GM13976 (cell line): ENCODE results near the gene CDC23.

Experiments used
- DNase-seq: peaks from one replicate; pipeline ENCODE4 v3.0.0; 2012; ENCODE audit warnings: low spot score
- in situ Hi-C: fragments of 300-500 bp; cut with MboI; formaldehyde crosslinking; loops from one replicate; pipeline ENCODE4 v1.12.0; 2022; ENCODE audit warnings: low sequenced_read_pairs, mixed read lengths, inconsistent platforms; ENCODE audit not compliant: unreplicated experiment
- TF ChIP-seq, protein P1 (sequence below): IDR thresholded peaks from 2 replicates; pipeline ENCODE4 v1.5.1; 2012; ENCODE audit warnings: borderline replicate concordance, mild to moderate bottlenecking; ENCODE audit not compliant: insufficient read depth; ENCODE audit errors: extremely low read depth, missing control alignments, control extremely low read depth

CDC23 gene

DNA sequence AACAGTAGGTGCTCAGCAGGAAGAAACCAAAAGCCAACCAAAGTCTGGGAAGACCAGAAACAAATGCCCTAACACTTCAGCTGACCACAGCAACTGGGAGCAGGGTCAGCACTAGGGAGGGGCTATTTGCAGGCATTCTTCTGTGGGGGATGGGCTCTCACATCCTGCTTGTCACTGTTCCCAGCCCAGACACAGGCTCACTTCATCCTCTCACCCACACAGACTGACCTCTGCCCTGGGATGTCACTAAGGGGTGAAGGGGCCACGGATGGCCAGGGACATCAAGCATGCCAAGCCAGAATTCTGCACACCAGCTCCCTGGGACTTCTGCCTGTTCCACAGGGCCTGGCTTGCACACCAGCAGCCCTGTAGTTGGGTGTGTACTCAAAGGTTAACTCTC, 32.6 kb upstream of the CDC23 start:
- no peak for DNase-seq
- in situ Hi-C loops = no loop called here
- TF ChIP-seq, protein P1, sequence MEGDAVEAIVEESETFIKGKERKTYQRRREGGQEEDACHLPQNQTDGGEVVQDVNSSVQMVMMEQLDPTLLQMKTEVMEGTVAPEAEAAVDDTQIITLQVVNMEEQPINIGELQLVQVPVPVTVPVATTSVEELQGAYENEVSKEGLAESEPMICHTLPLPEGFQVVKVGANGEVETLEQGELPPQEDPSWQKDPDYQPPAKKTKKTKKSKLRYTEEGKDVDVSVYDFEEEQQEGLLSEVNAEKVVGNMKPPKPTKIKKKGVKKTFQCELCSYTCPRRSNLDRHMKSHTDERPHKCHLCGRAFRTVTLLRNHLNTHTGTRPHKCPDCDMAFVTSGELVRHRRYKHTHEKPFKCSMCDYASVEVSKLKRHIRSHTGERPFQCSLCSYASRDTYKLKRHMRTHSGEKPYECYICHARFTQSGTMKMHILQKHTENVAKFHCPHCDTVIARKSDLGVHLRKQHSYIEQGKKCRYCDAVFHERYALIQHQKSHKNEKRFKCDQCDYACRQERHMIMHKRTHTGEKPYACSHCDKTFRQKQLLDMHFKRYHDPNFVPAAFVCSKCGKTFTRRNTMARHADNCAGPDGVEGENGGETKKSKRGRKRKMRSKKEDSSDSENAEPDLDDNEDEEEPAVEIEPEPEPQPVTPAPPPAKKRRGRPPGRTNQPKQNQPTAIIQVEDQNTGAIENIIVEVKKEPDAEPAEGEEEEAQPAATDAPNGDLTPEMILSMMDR = no peak

DNA sequence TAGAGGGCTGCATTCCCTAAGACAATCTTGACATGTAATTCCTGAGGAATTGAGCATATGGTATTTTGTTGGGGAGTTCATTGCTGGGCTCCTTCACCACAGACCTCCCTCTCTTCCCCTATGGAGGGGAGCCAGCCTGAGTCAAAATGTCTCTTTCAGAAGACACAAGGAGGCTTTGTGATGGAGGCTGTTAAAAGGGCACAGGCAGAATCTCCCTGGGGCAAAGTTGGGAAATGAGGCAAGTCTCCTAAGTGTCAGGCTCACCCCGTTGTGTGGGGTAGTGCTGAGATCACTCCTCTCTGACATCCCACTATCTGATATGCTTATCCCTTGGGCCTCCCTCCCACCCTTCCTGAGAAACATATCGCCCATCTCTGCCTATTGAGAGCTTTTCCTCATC, 30.7 kb upstream of the CDC23 start:
- TF ChIP-seq, protein P1 = no peak
- DNase-seq = no peak
- in situ Hi-C loops = no loop called here

DNA sequence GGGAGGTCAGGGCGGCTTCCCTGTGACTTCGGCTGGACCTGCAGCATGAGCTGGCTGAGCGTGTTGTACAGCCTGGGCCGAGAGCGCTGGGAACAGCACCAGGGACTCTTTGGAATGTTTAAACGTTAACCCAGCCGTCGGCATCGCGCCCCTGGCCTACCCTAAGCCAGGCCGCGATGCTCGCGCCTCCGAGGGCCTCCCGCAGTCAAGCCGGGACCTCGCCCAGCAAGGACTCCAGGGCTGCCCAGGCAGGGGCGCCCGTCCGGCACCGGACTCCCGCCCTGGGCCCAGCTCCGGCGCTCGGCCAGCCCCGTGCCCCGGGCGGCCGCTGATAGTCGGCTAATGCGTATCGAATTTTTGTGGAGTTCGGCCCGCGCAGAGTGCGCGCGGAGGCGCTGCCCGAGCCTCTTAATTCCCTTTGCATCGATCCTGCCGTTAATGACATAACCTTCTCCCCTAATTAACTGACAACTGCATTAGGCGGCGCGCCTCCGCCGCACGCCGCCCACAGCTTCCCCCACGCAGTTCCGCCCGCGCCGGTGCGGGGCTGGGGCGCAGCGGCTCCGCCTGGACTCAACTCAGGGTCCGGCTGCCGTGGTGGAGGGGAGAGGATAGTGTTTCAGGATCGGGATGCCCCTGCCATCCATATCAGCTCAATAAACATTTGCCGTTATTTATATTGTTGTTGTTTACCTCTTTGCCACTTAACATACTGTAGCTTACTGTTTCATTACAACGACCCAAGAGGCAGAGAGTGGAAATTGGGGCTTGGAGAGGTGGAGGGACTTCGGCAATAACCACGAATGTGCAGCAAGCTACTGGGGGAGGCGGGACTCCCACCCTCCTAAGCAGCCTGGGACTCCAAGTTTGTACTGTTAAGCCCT, 28.8 kb upstream of the CDC23 start:
- in situ Hi-C loops = no loop called here
- DNase-seq = peak; percentile 49
- TF ChIP-seq, protein P1 = no peak

DNA sequence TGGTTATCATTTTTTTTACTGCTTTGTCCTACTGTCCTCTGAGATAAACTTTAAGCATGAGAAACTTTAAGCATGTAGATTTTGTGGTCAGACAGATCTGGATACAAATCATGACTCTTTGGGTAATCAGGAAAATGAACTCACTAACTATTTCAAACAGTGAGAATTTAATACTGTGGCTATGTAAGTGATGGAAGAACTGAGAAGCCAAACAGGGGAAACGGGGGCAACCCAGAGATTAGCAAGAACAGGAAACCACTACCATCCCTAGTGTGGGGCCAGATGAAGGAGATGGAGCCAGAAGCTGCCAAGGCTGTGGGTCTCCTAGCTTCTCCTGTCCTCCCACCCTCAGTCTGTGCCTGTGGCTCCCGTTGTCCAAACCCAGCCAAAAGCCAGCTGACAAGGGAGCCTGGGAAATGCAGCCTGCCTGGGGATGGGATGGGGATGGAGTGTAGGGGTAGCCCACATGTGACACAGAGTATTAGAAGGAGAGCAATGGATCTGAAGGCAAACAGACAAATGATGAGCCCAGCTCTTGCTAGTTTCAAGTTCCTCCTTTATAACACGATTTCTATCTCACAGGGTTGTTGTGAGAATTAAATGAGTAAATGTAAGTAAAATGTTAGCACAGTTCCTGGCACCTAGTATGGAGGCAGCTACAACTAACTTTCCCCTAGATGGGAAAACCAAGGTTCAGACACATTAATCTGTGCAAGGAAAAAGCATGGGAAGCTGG, 27.7 kb upstream of the CDC23 start:
- DNase-seq = no peak
- in situ Hi-C loops = no loop called here
- TF ChIP-seq, protein P1 = no peak

DNA sequence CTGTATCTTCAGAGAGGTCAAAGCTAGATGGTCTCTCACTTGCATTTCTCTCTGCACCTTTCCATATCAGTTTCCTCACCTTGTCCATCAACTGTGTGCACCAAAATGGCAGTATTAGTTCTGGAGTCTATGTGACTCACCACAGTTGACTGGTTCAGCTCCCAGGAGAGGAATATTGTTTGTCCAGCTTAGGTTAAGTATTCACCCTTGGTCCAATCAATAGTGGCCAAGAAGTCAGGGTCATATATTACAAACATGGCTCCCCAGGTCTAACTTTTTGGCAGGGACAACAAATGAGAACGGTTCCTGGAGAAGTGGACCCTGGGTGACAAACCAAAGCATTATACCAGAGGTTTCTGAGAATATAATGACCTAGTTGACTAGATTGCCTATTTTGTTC, 24.9 kb upstream of the CDC23 start:
- in situ Hi-C loops = no loop called here
- TF ChIP-seq, protein P1 = no peak
- DNase-seq = no peak

DNA sequence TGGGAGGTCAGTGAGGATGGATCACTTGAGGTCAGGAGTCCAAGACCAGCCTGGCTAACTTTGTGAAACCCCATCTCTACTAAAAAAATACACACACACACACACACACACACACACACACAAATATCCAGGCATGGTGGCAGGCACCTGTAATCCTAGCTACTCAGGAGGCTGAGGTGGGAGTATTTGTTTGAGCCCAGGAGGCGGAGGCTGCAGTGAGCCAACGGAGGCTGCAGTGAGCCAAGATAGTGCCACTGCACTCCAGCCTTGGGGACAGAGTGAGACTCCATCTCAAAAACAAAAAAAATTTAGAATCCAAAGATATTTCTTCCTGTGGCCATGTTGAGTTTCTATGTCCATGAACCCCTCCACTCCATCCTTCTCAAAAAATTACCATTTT, 21.5 kb upstream of the CDC23 start:
- TF ChIP-seq, protein P1 = no peak
- no peak for DNase-seq
- in situ Hi-C loops = no loop called here
